Colonic mucosa (tissue), 4 donors: ENCODE results near the gene PRKCB. TPM values are rescaled to one million over a fixed set of nuclear protein-coding genes. Genes with fewer than 3 reads are reported as not detected.

Experiments used
- DNase-seq: peaks from one replicate; pipeline ENCODE4 v3.0.0-alpha.2; 2020
- H3K27ac ChIP-seq: fragments of 200-600 bp; one replicate; pipeline ENCODE4 v1.8.0; 2021
- H3K27me3 ChIP-seq: fragments of 200-600 bp; one replicate; pipeline ENCODE4 v1.8.0; 2021
- H3K36me3 ChIP-seq: fragments of 200-600 bp; one replicate; pipeline ENCODE4 v1.8.0; 2021
- H3K4me1 ChIP-seq: fragments of 200-600 bp; one replicate; pipeline ENCODE4 v1.8.0; 2021; ENCODE audit warnings: mild to moderate bottlenecking
- H3K4me3 ChIP-seq: fragments of 200-600 bp; one replicate; pipeline ENCODE4 v1.8.0; 2021
- H3K9ac ChIP-seq, 2 donors: one replicate each; pipeline ENCODE4 v1.7.0; 2013; ENCODE audit warnings: control low read depth in 2 of 2, low read depth in 2 of 2, low read length in 2 of 2
- H3K9me3 ChIP-seq: fragments of 200-600 bp; one replicate; pipeline ENCODE4 v1.8.0; 2021
- CTCF ChIP-seq: fragments of 200-600 bp; IDR thresholded peaks from one replicate; pipeline ENCODE4 v1.8.0; 2022; ENCODE audit warnings: antibody characterized with exemption, mild to moderate bottlenecking
- intact Hi-C: fragments of 100-400 bp; cut with DNase I; formaldehyde crosslinking; loops from one replicate; pipeline ENCODE4 v1.14.1; 2022
- total RNA-seq, 2 donors: library from RNA; stranded (reverse); fragmentation: NEBNext Ultra II Directional in 1 of 2; extraction: Animal tissue kit (Norgen Biotek cat#: 25700) in 1 of 2; gene quantifications; one replicate each; pipeline ENCODE4 v1.2.1, GENCODE V29; 2021
- donor health status: healthy.
- donor health status: DM: no; HTN: no; CAD: no.
- donor health status: DM: no; HTN: no; CAD: no.

The PRKCB gene
- total RNA-seq, 2 donors from 2014 or later: 2.5 to 10.7 TPM

- no peak overlapping the region for H3K9ac ChIP-seq
- intact Hi-C loops: no loop called here
- no peak overlapping the region for H3K4me3 ChIP-seq
- no peaks in the 10 kb centered on the region for H3K9me3 ChIP-seq
- no peak overlapping the region for H3K27ac ChIP-seq
- H3K27me3 ChIP-seq: peaks cover 4% of the 10 kb centered on the region
- no peak for TF ChIP-seq CTCF
- H3K4me1 ChIP-seq: no peaks in the 10 kb centered on the region
- DNase-seq: no peak
- H3K36me3 ChIP-seq: no peaks in the 10 kb centered on the region
Measured at GRCh38 chr16:23842137-23842600, 6.4 kb downstream of the PRKCB start.

GRCh38 chr16:23843143-23843542, 7.4 kb downstream of the PRKCB start:
- no peak for DNase-seq
- Histone ChIP-seq H3K4me1 (no peaks in the 10 kb centered on the region), H3K36me3 (no peaks in the 10 kb centered on the region), H3K27me3 (no peaks in the 10 kb centered on the region), H3K27ac (no peak overlapping the region), H3K9me3 (no peaks in the 10 kb centered on the region), H3K4me3 (no peak overlapping the region), H3K9ac (no peak overlapping the region)
- intact Hi-C loops: no loop called here
- TF ChIP-seq CTCF: no peak

GRCh38 chr16:23847251-23847650, 11.5 kb downstream of the PRKCB start:
- no peak for DNase-seq
- no peak overlapping the region for H3K9ac ChIP-seq
- H3K4me1 ChIP-seq: no peaks in the 10 kb centered on the region
- H3K27ac ChIP-seq: no peak overlapping the region
- TF ChIP-seq CTCF: no peak
- no peaks in the 10 kb centered on the region for H3K27me3 ChIP-seq
- H3K4me3 ChIP-seq: no peak overlapping the region
- intact Hi-C loops: no loop called here
- no peaks in the 10 kb centered on the region for H3K36me3 ChIP-seq
- H3K9me3 ChIP-seq: no peaks in the 10 kb centered on the region

GRCh38 chr16:23847948-23848347, 12.2 kb downstream of the PRKCB start:
- intact Hi-C loops: no loop called here
- TF ChIP-seq CTCF: no peak
- Histone ChIP-seq H3K9me3 (no peaks in the 10 kb centered on the region), H3K27ac (no peak overlapping the region), H3K9ac (no peak overlapping the region), H3K27me3 (no peaks in the 10 kb centered on the region), H3K4me3 (no peak overlapping the region), H3K4me1 (no peaks in the 10 kb centered on the region), H3K36me3 (no peaks in the 10 kb centered on the region)
- no peak for DNase-seq

- H3K4me1 ChIP-seq: no peaks in the 10 kb centered on the region
- no peak for TF ChIP-seq CTCF
Measured at GRCh38 chr16:23848958-23849357, 13.2 kb downstream of the PRKCB start.

More at GRCh38 chr16:23848958-23849357, 13.2 kb downstream of the PRKCB start:
- no peak for DNase-seq
- H3K9me3 ChIP-seq: no peaks in the 10 kb centered on the region
- no peak overlapping the region for H3K4me3 ChIP-seq
- H3K27ac ChIP-seq: no peak overlapping the region
- intact Hi-C loops: no loop called here
- H3K9ac ChIP-seq: no peak overlapping the region
- H3K27me3 ChIP-seq: no peaks in the 10 kb centered on the region
- H3K36me3 ChIP-seq: no peaks in the 10 kb centered on the region
